Liver (tissue), 9 donors: ENCODE results near the gene SDC1. TPM values are rescaled to one million over a fixed set of nuclear protein-coding genes. Genes with fewer than 3 reads are reported as not detected.

Experiments
- DNase-seq: peaks from one replicate; pipeline ENCODE4 v3.0.0-alpha.2; 2017; ENCODE audit warnings: low spot score
- H3K27ac ChIP-seq, 2 donors: one replicate each; pipeline ENCODE4 v1.7.0; 2013; ENCODE audit warnings: inconsistent platforms in 2 of 2, low read length in 2 of 2, control low read depth in 1 of 2, low read depth in 1 of 2, mild to moderate bottlenecking in 1 of 2
- H3K27me3 ChIP-seq, 4 donors: one replicate each; pipeline versions ENCODE4 v1.6.1 to v1.7.0; 2013; ENCODE audit warnings: low read length in 3 of 4, inconsistent platforms in 1 of 4, mild to moderate bottlenecking in 1 of 4, moderate library complexity in 1 of 4; ENCODE audit not compliant: control insufficient read depth in 4 of 4, insufficient read depth in 4 of 4
- H3K36me3 ChIP-seq, 4 donors: one replicate each; pipeline versions ENCODE4 v1.6.1 to v1.7.0; 2013; ENCODE audit warnings: low read length in 3 of 4, mild to moderate bottlenecking in 3 of 4, low read depth in 1 of 4, moderate library complexity in 1 of 4; ENCODE audit not compliant: control insufficient read depth in 4 of 4, insufficient read depth in 3 of 4
- H3K4me1 ChIP-seq, 4 donors: one replicate each; pipeline versions ENCODE4 v1.6.1 to v1.7.0; 2013; ENCODE audit warnings: low read length in 3 of 4, mild to moderate bottlenecking in 3 of 4, moderate library complexity in 1 of 4; ENCODE audit not compliant: control insufficient read depth in 4 of 4, insufficient read depth in 4 of 4
- H3K4me3 ChIP-seq, 3 donors: one replicate each; pipeline versions ENCODE4 v1.6.1 to v1.7.0; 2013; ENCODE audit warnings: low read length in 3 of 3, control low read depth in 1 of 3, low read depth in 1 of 3, mild to moderate bottlenecking in 1 of 3
- H3K9ac ChIP-seq, 2 donors: one replicate each; pipeline ENCODE4 v1.7.0; 2013; ENCODE audit warnings: low read length in 2 of 2, mild to moderate bottlenecking in 2 of 2, moderate library complexity in 2 of 2, control low read depth in 1 of 2, low read depth in 1 of 2
- H3K9me3 ChIP-seq, 4 donors: one replicate each; pipeline versions ENCODE4 v1.6.1 to v1.7.0; 2013; ENCODE audit warnings: low read length in 3 of 4; ENCODE audit not compliant: control insufficient read depth in 4 of 4
- ATF3 ChIP-seq: IDR thresholded peaks from 2 replicates; pipeline ENCODE4 v1.6.1; 2016; ENCODE audit warnings: antibody characterized with exemption
- EGR1 ChIP-seq, 2 donors: IDR thresholded peaks; 2 replicates each; pipeline ENCODE4 v1.6.1; 2016 to 2018; ENCODE audit warnings: antibody characterized with exemption in 2 of 2, low read depth in 2 of 2
- FOXA1 ChIP-seq: IDR thresholded peaks from 2 replicates; pipeline ENCODE4 v1.6.1; 2016; ENCODE audit warnings: antibody characterized with exemption
- FOXA2 ChIP-seq: IDR thresholded peaks from 2 replicates; pipeline ENCODE4 v1.6.1; 2016; ENCODE audit warnings: antibody characterized with exemption
- GABPA ChIP-seq, 2 donors: IDR thresholded peaks in 1 of 2; conservative IDR thresholded peaks in 1 of 2; 2 replicates each; pipeline ENCODE4 v1.6.1; 2016; ENCODE audit warnings: antibody characterized with exemption in 2 of 2, mild to moderate bottlenecking in 1 of 2, moderate library complexity in 1 of 2
- HNF4G ChIP-seq: IDR thresholded peaks from 2 replicates; pipeline ENCODE4 v1.6.1; 2016; ENCODE audit warnings: antibody characterized with exemption
- JUND ChIP-seq, 2 donors: IDR thresholded peaks; 2 replicates each; pipeline ENCODE4 v1.6.1; 2016; ENCODE audit warnings: antibody characterized with exemption in 2 of 2
- MAX ChIP-seq: IDR thresholded peaks from 2 replicates; pipeline ENCODE4 v1.6.1; 2016; ENCODE audit warnings: antibody characterized with exemption
- NR2F2 ChIP-seq: IDR thresholded peaks from 2 replicates; pipeline ENCODE4 v1.6.1; 2016; ENCODE audit warnings: antibody characterized with exemption
- RXRA ChIP-seq, 2 donors: IDR thresholded peaks; 2 replicates each; pipeline ENCODE4 v1.6.1; 2017 to 2018; ENCODE audit warnings: antibody characterized with exemption in 2 of 2, mild to moderate bottlenecking in 1 of 2
- SP1 ChIP-seq: IDR thresholded peaks from 2 replicates; pipeline ENCODE4 v1.6.1; 2018; ENCODE audit warnings: antibody characterized with exemption, mild to moderate bottlenecking
- TAF1 ChIP-seq: conservative IDR thresholded peaks from 2 replicates; pipeline ENCODE4 v1.6.1; 2016; ENCODE audit warnings: antibody characterized with exemption, mild to moderate bottlenecking
- YY1 ChIP-seq: IDR thresholded peaks from 2 replicates; pipeline ENCODE4 v1.6.1; 2016; ENCODE audit warnings: antibody characterized with exemption, mild to moderate bottlenecking
- WGBS: extraction: QIAGEN DNeasy Blood & Tissue Kit; methylation state at CpG from one replicate; pipeline ENCODE4 v1.1.7; 2013; 5-methylcytosine and 5-hydroxymethylcytosine counted together
- polyA plus RNA-seq, 2 donors: library from polyadenylated mRNA; stranded (reverse) in 1 of 2; unstranded in 1 of 2; fragments of 200-250 nt in 1 of 2; fragments of >200 nt in 1 of 2; fragmentation: Nextera tagmentation in 1 of 2; extraction: Ambion mirVana in 1 of 2; gene quantifications; one replicate each; pipeline versions ENCODE4 v1.2.1 to v1.2.3, GENCODE V29; 2013 to 2015
- total RNA-seq, 2 donors: library from RNA; depleted of rRNA; stranded (reverse); fragments of >200 nt; gene quantifications; one replicate each; pipeline ENCODE4 v1.2.3, GENCODE V29; 2014
- donor health status: healthy.
- donor health status: healthy.
- donor health status: healthy.
- donor health status: healthy.
- donor health status: healthy.

SDC1 gene
- total and polyA plus RNA-seq, 4 donors: 99.6 to 363 (median 196) TPM

- Histone ChIP-seq H3K4me3 (no peak overlapping the region), H3K9ac (no peak overlapping the region), H3K4me1 (peaks cover 13 to 30% (median 25%) of the 10 kb centered on the region in 4 donors), H3K9me3 (no peaks in the 10 kb centered on the region), H3K27me3 (no peaks in the 10 kb centered on the region), H3K36me3 (no peaks in the 10 kb centered on the region), H3K27ac (no peak overlapping the region)
- no peak for DNase-seq
- TF ChIP-seq MAX (no peak), JUND (IDR thresholded peaks at IDR 0.05) (no peak), FOXA2 (no peak), GABPA (IDR thresholded peaks at IDR 0.05 in 1 of 2, conservative IDR thresholded peaks at IDR 0.05 in 1 of 2) (no peak), RXRA (IDR thresholded peaks at IDR 0.05) (no peak), NR2F2 (no peak)
- 92% methylated on average over 26 of the region's 26 CpGs for WGBS
Observed at GRCh38 chr2:20168727-20169696, 55.9 kb downstream of the SDC1 start.

GRCh38 chr2:20168048-20168726 is 56.7 kb downstream of the SDC1 start:
- WGBS: 82% methylated on average over 17 of the region's 17 CpGs
- no peaks in the 10 kb centered on the region for H3K9me3 ChIP-seq
- H3K27ac ChIP-seq: no peak overlapping the region
- DNase-seq: no peak
- H3K36me3 ChIP-seq: no peaks in the 10 kb centered on the region
- no peaks in the 10 kb centered on the region for H3K27me3 ChIP-seq
- H3K9ac ChIP-seq: no peak overlapping the region
- TF ChIP-seq YY1 (no peak), HNF4G (no peak), FOXA1 (no peak), MAX (no peak), RXRA (IDR thresholded peaks at IDR 0.05) (no peak), EGR1 (IDR thresholded peaks at IDR 0.05; ENCODE audit: low read depth in 2 of 2) (no peak), GABPA (IDR thresholded peaks at IDR 0.05 in 1 of 2, conservative IDR thresholded peaks at IDR 0.05 in 1 of 2) (no peak), TAF1 (no peak)
- peaks cover 13 to 22% (median 20%) of the 10 kb centered on the region in 4 donors for H3K4me1 ChIP-seq
- H3K4me3 ChIP-seq: no peak overlapping the region

GRCh38 chr2:20167356-20167755 is 57.6 kb downstream of the SDC1 start:
- no peak overlapping the region for H3K4me3 ChIP-seq
- no peaks in the 10 kb centered on the region for H3K36me3 ChIP-seq
- H3K27me3 ChIP-seq: no peaks in the 10 kb centered on the region
- no peaks in the 10 kb centered on the region for H3K9me3 ChIP-seq
- WGBS: 94% methylated on average over 4 of the region's 4 CpGs
- no peak for DNase-seq
- TF ChIP-seq NR2F2 (no peak), YY1 (no peak), ATF3 (no peak), HNF4G (no peak), SP1 (no peak)
- no peak overlapping the region for H3K27ac ChIP-seq
- no peak overlapping the region for H3K9ac ChIP-seq
- H3K4me1 ChIP-seq: peaks cover 9 to 19% (median 14%) of the 10 kb centered on the region in 4 donors
